HepG2 (cell line): ENCODE results near the gene SEMA4A. TPM values are rescaled to one million over a fixed set of nuclear protein-coding genes. Genes with fewer than 3 reads are reported as not detected.
A peak's percentile ranks its signal among the peaks of the same experiment; 100 is the strongest.

Experiments
- ATM ChIP-seq: fragments of 450-650 bp; IDR thresholded peaks from 2 replicates; pipeline ENCODE4 v1.7.1; 2017; ENCODE audit warnings: mild to moderate bottlenecking, borderline replicate concordance
- CHD4 ChIP-seq: fragments of 200-600 bp; sonication (generic); IDR thresholded peaks from 2 replicates; pipeline ENCODE4 v1.7.0; 2017; ENCODE audit warnings: mild to moderate bottlenecking, low read length, borderline replicate concordance
- DPF2 ChIP-seq: sonication (generic); formaldehyde crosslinking; IDR thresholded peaks from 2 replicates; pipeline ENCODE4 v1.4.0; 2020; ENCODE audit warnings: mild to moderate bottlenecking, low read depth, missing genetic modification reagents, borderline replicate concordance
- FOXM1 ChIP-seq: sonication (generic); formaldehyde crosslinking; IDR thresholded peaks from 2 replicates; pipeline ENCODE4 v1.5.0; 2020; ENCODE audit warnings: missing genetic modification reagents
- HHEX ChIP-seq: IDR thresholded peaks from 2 replicates; pipeline ENCODE4 v1.6.1; 2016; ENCODE audit warnings: control low read depth
- HMG20B ChIP-seq: conservative IDR thresholded peaks from 2 replicates; pipeline ENCODE4 v1.6.1; 2016; ENCODE audit warnings: missing genetic modification reagents, missing compliant biosample characterization
- JUN ChIP-seq: sonication (generic); formaldehyde crosslinking; IDR thresholded peaks from 2 replicates; pipeline ENCODE4 v1.4.0; 2020; ENCODE audit warnings: mild to moderate bottlenecking, missing genetic modification reagents
- KLF16 ChIP-seq, 2 experiments: sonication (generic) in 1 of 2; formaldehyde crosslinking in 1 of 2; IDR thresholded peaks; 2 replicates each; pipeline versions ENCODE4 v1.6.1 to v1.8.0; 2016 to 2023; ENCODE audit warnings: missing genetic modification reagents in 2 of 2, missing compliant biosample characterization in 1 of 2
- NCOR1 ChIP-seq: fragments of 200-600 bp; sonication (generic); IDR thresholded peaks from 2 replicates; pipeline ENCODE4 v1.7.0; 2017; ENCODE audit warnings: antibody characterized with exemption, low read length, borderline replicate concordance
- NFATC3 ChIP-seq: sonication (generic); formaldehyde crosslinking; IDR thresholded peaks from 2 replicates; pipeline ENCODE4 v1.5.1; 2020; ENCODE audit warnings: mild to moderate bottlenecking, missing genetic modification reagents
- RBM39 ChIP-seq: fragments of 200-400 bp; formaldehyde crosslinking; IDR thresholded peaks from one replicate; pipeline ENCODE4 v1.6.1; 2018; ENCODE audit warnings: antibody characterized with exemption, mild to moderate bottlenecking, low read depth, low read length; ENCODE audit not compliant: poor library complexity, severe bottlenecking
- SAP130 ChIP-seq: IDR thresholded peaks from 2 replicates; pipeline ENCODE4 v1.6.1; 2016; ENCODE audit warnings: low read depth
- ZNF563 ChIP-seq: sonication (generic); formaldehyde crosslinking; IDR thresholded peaks from 2 replicates; pipeline ENCODE4 v1.8.0; 2022; ENCODE audit warnings: mild to moderate bottlenecking, moderate library complexity, missing genetic modification reagents
- polyA plus RNA-seq, 8 experiments: library from polyadenylated mRNA; depleted of rRNA in 3 of 8; stranded (reverse) in 7 of 8; unstranded in 1 of 8; fragments of >200 nt; fragmentation: Illumina TruSeq in 4 of 8; extraction: Trizol in 4 of 8; gene quantifications; 2 replicates each; pipeline versions ENCODE4 v1.2.1 to v1.2.3, GENCODE V29; 2011 to 2016; ENCODE audit warnings: low read depth in 4 of 8, missing spikeins in 1 of 8, mixed read lengths in 1 of 8; ENCODE audit not compliant: insufficient read depth in 1 of 8
- total RNA-seq, 5 experiments: library from RNA; depleted of rRNA; stranded (reverse); fragments of >200 nt; fragmentation: Illumina TruSeq; extraction: Trizol; gene quantifications; 2 replicates each; pipeline ENCODE4 v1.2.3, GENCODE V29; 2016; ENCODE audit warnings: low read depth in 1 of 5
- TF ChIP-seq, protein P1 (sequence below): IDR thresholded peaks from 2 replicates; pipeline ENCODE4 v1.6.1; 2016; ENCODE audit warnings: missing biosample characterization, missing genetic modification reagents, low read depth
- TF ChIP-seq, protein P2 (sequence below): sonication (generic); formaldehyde crosslinking; IDR thresholded peaks from 2 replicates; pipeline ENCODE4 v1.4.0; 2020; ENCODE audit warnings: low read depth, mild to moderate bottlenecking, missing genetic modification reagents
- TF ChIP-seq, protein P3 (sequence below): sonication (generic); formaldehyde crosslinking; IDR thresholded peaks from 2 replicates; pipeline ENCODE4 v1.4.0; 2020; ENCODE audit warnings: missing genetic modification reagents
- TF ChIP-seq, protein P4 (sequence below): sonication (generic); formaldehyde crosslinking; IDR thresholded peaks from 2 replicates; pipeline ENCODE4 v1.5.1; 2020; ENCODE audit warnings: mild to moderate bottlenecking, missing genetic modification reagents, moderate library complexity

The SEMA4A gene
- total and polyA plus RNA-seq, 2 of the 13 experiments (the other 11 are each of a cell fraction or from before 2014, with no cell fraction given): 0.09 to 0.20 TPM

DNA sequence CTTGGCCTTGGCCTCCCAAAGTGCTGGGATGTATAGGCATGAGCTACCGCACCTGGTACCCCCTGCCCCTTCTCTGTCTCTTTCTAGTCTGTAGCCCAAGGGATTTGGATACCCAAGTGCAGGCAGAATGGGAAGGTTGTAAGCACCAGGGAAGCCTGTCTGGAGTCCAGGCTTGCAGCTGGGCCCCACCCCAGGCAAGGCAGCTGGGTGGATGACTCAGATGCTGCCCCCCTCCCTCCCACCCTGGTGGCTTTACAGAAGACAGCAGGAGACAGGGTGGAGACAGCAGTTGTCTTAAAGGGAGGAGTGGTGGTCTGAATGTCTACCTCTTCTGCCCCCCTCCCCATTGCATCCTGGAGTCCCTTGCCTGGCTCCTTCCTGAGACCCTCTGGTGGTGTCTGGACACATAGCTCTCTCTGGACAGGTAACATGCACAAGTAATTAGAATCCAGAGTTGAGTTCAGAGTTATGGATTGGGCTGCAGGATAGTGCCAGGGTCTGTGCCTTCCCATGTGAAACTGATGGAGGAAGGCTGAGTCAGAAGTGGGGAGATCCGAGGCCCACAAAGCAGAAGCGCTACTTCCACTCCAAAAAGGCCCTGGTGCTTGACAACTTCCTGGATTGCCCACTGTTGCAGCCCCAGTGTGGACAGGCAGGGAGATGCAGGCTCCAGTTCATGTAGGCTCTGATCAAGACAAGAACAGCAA lies 33.7 kb upstream of the SEMA4A start (continued):
- TF ChIP-seq, protein P1, sequence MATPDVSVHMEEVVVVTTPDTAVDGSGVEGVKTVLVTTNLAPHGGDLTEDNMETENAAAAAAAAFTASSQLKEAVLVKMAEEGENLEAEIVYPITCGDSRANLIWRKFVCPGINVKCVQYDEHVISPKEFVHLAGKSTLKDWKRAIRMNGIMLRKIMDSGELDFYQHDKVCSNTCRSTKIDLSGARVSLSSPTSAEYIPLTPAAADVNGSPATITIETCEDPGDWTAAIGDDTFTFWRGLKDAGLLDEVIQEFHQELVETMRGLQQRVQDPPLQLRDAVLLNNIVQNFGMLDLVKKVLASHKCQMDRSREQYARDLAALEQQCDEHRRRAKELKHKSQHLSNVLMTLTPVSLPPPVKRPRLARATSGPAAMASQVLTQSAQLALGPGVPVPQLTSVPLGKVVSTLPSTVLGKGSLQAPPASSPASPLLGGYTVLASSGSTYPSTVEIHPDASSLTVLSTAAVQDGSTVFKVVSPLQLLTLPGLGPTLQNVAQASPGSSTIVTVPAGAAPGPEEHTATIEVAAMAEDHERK (CRISPR knock-in tag): no peak
- TF ChIP-seq, protein P2, sequence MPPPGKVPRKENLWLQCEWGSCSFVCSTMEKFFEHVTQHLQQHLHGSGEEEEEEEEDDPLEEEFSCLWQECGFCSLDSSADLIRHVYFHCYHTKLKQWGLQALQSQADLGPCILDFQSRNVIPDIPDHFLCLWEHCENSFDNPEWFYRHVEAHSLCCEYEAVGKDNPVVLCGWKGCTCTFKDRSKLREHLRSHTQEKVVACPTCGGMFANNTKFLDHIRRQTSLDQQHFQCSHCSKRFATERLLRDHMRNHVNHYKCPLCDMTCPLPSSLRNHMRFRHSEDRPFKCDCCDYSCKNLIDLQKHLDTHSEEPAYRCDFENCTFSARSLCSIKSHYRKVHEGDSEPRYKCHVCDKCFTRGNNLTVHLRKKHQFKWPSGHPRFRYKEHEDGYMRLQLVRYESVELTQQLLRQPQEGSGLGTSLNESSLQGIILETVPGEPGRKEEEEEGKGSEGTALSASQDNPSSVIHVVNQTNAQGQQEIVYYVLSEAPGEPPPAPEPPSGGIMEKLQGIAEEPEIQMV (CRISPR knock-in tag): no peak
- no peak for TF ChIP-seq RBM39
- TF ChIP-seq NCOR1: no peak
- no peak for TF ChIP-seq ZNF563
- TF ChIP-seq HMG20B (CRISPR knock-in tag): no peak
- 0 out of 4 replicates have a peak, but pooled peaks of 1 of the 2 experiments have one; percentile 16 for TF ChIP-seq KLF16 (CRISPR knock-in tag; IDR thresholded peaks at IDR 0.05)
- TF ChIP-seq DPF2: no peak
- no peak for TF ChIP-seq NFATC3 (CRISPR knock-in tag)
- TF ChIP-seq, protein P3, sequence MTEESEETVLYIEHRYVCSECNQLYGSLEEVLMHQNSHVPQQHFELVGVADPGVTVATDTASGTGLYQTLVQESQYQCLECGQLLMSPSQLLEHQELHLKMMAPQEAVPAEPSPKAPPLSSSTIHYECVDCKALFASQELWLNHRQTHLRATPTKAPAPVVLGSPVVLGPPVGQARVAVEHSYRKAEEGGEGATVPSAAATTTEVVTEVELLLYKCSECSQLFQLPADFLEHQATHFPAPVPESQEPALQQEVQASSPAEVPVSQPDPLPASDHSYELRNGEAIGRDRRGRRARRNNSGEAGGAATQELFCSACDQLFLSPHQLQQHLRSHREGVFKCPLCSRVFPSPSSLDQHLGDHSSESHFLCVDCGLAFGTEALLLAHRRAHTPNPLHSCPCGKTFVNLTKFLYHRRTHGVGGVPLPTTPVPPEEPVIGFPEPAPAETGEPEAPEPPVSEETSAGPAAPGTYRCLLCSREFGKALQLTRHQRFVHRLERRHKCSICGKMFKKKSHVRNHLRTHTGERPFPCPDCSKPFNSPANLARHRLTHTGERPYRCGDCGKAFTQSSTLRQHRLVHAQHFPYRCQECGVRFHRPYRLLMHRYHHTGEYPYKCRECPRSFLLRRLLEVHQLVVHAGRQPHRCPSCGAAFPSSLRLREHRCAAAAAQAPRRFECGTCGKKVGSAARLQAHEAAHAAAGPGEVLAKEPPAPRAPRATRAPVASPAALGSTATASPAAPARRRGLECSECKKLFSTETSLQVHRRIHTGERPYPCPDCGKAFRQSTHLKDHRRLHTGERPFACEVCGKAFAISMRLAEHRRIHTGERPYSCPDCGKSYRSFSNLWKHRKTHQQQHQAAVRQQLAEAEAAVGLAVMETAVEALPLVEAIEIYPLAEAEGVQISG (CRISPR knock-in tag): no peak
- TF ChIP-seq, protein P4, sequence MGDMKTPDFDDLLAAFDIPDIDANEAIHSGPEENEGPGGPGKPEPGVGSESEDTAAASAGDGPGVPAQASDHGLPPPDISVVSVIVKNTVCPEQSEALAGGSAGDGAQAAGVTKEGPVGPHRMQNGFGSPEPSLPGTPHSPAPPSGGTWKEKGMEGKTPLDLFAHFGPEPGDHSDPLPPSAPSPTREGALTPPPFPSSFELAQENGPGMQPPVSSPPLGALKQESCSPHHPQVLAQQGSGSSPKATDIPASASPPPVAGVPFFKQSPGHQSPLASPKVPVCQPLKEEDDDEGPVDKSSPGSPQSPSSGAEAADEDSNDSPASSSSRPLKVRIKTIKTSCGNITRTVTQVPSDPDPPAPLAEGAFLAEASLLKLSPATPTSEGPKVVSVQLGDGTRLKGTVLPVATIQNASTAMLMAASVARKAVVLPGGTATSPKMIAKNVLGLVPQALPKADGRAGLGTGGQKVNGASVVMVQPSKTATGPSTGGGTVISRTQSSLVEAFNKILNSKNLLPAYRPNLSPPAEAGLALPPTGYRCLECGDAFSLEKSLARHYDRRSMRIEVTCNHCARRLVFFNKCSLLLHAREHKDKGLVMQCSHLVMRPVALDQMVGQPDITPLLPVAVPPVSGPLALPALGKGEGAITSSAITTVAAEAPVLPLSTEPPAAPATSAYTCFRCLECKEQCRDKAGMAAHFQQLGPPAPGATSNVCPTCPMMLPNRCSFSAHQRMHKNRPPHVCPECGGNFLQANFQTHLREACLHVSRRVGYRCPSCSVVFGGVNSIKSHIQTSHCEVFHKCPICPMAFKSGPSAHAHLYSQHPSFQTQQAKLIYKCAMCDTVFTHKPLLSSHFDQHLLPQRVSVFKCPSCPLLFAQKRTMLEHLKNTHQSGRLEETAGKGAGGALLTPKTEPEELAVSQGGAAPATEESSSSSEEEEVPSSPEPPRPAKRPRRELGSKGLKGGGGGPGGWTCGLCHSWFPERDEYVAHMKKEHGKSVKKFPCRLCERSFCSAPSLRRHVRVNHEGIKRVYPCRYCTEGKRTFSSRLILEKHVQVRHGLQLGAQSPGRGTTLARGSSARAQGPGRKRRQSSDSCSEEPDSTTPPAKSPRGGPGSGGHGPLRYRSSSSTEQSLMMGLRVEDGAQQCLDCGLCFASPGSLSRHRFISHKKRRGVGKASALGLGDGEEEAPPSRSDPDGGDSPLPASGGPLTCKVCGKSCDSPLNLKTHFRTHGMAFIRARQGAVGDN (CRISPR knock-in tag): peak; percentile 56
- TF ChIP-seq JUN (CRISPR knock-in tag): peak; percentile 54
- TF ChIP-seq HHEX (CRISPR knock-in tag): no peak
- TF ChIP-seq CHD4: no peak
- TF ChIP-seq SAP130: peak; percentile 52
- TF ChIP-seq FOXM1 (CRISPR knock-in tag): no peak
- no peak for TF ChIP-seq ATM
